GM18526 (cell line): ENCODE results near the gene PNRC2.

ENCODE experiments used
- POLR2A ChIP-seq: IDR thresholded peaks from 3 replicates; pipeline ENCODE4 v1.6.1; 2011; ENCODE audit not compliant: insufficient read length; ENCODE audit errors: extremely low read depth

The PNRC2 gene

GRCh38 chr1:24009406-24009805 lies 49.8 kb downstream of the PNRC2 start:
- no peak for TF ChIP-seq POLR2A

- TF ChIP-seq POLR2A: no peak
Measured at GRCh38 chr1:24010650-24011049, 51.0 kb downstream of the PNRC2 start.
